NCI-H2081 treated with DMSO at 0.1 percent for 48 hours (cell line): ENCODE measurements around the gene CTNNA3.
A peak's percentile ranks its signal among the peaks of the same experiment; 100 is the strongest.

ENCODE experiments used
- DNase-seq: peaks from one replicate; lab custom pipeline; 2025; lab: John Stamatoyannopoulos, UW

Gene CTNNA3

DNA sequence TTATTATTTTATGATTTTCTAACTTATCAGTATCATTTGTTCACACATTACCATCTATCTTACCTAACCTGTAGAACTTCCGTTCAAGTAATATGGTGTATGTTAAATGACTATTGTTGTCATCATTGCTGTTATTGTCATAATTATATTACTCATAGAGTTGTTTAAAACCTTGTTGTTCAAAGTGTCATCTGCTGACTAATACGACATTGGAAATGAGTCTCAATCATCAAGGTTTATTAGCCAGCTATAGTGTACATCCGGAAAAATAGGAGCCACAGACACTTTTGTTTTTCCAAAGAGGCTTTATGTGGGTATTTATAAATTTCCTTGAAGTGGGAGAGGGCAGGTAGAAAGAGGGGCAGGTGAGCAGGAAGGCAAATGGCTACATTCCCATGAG, 1157.1 kb downstream of the CTNNA3 start:
- DNase-seq: no peak

GRCh38 chr10:66538371-66538770, 1157.6 kb downstream of the CTNNA3 start:
- no peak for DNase-seq

DNA sequence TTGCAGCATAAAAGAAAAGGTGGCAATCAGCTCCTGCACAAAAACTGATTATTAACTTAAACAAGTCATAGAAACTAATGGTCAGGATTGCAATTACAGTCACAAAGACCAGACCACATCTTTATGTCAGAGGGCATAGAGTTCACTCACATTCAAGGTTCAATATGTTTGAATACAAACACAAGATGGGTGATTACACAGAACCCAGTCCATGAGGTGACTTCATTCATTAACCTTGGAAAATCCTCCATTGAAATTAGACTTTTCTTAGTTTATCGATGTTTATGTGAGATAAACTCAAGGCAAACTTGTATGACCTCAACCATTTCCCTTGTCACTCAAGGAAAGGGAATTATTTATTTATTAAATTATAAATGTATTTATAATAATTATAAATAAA, 1158.8 kb downstream of the CTNNA3 start:
- DNase-seq: no peak

GRCh38 chr10:66535439-66535838, 1160.6 kb downstream of the CTNNA3 start:
- DNase-seq: peak; percentile 95

DNA sequence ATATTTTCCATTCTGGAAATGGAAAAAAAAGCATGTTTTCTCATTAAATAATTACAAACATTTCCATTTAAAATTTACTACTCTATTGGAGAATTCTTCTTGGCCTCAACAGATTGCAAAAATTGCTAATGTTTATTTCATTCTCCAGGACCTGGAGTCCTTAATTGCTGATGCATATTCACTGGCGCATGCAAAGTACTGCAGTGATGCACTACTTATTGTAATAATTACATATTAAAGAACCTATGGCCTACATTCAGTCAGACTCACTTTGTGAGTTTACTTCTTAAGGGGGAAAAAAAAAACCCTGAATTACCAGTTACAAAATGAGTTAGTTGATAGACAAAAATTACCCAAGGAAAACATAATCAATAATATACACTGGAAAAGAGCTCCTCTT, 1161.1 kb downstream of the CTNNA3 start:
- no peak for DNase-seq

DNA sequence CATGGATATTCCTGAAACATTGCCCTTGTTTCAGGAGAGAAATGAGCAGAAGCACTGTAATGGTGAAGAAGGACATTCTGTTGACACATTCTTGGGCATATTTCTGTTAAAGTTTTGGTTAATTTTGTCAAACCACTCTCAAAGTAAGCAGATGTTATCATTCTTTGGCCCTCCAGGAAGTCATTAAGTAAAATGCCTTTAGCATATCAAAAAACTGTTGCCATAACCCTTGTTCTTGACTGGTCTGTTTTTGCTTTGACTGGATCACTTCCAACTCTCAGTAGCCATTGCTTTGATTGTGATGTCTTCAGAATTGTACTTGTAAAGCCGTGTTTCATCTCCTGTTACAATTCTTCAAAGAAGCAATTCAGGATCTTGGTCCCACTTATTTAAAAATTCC, 1174.5 kb downstream of the CTNNA3 start:
- no peak for DNase-seq

GRCh38 chr10:66519616-66520015, 1176.4 kb downstream of the CTNNA3 start:
- DNase-seq: no peak

- DNase-seq: no peak
Measured at GRCh38 chr10:66514666-66515065, 1181.3 kb downstream of the CTNNA3 start.

DNA sequence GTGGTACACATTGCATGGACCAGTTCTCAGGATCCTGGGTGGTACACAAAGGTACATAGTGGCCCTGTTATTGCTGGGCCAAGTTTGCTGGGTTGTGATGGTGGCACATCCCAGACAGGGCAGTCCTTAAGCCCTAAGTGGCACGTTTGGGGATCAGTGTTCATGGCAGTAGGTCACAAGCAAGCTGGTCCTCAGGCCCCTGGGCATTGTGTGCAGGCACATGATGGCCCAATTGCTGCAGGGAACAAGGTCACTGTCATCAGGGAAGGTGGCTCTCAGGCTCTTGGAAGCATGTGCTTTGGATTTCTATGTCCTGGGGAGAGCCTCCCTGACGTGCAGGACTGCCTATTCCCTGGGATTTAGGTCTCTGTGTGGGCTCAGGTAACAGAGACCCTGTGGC, 1182.5 kb downstream of the CTNNA3 start:
- DNase-seq: no peak

DNA sequence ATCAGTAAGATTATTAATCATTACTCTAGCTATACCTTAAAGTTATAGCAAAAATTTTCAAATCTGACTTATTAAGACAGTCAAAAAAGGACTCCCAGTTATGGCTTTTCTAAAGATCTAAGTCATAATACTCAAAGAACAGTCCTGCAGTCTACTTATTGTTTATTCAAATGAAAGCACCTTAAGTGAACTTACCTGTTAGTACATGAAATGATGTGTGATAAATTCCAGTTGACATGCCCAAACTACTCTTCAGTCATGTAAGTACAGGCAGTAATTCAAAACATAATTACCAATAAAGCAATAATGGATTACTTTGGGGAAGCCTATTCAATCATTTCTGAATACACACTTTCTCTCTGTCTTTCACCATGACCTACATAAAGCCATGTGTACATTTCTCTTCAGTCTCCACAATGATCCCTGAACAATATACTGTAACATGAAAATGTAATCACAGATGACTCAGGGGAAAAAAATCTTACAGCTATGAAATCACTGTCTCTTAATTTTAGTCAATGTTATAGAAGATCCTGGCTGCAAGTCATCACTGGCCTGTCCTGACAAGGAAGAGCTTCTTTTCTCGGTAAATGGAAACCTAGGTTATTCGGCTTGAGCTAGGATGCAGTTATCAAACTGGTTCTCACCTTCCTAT, 1190.9 kb downstream of the CTNNA3 start:
- DNase-seq: no peak

DNA sequence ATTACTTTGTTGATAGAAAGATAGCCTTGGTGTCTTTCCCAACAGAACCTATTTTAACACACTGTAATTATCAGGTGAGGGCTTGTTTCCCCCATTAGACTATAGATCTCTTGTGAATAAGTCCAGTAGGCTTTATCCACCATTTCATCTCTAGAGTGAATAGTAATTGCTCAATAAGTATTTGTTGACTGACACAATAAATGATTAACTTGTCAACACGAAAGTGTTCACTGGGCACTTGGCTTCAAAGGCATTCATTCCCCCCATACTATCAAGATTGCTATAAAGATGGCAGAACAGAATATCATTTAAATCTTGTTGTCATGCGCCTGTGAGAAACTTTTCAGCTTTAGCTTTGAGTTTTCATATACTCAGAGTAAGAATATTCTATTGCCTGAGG, 1194.6 kb downstream of the CTNNA3 start:
- no peak for DNase-seq

DNA sequence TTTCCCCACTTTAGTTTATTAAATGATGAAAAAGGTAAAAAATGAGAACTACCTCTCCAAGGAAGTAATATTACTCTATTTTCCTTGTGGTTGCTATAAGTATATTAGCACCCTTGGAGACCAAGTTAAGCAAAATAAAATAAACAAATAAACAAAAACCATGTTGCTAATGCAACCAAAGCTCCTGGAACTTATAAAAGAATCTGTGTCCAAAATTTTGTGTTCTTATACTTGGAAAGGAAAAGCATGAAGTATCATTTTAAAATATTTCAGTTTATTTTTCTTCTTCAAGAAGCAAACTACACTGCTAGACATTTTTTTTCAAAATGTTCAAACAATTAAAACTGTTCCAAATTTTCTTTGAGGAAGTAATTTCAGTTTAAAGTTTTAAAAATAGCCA, 1212.0 kb downstream of the CTNNA3 start:
- no peak for DNase-seq

DNA sequence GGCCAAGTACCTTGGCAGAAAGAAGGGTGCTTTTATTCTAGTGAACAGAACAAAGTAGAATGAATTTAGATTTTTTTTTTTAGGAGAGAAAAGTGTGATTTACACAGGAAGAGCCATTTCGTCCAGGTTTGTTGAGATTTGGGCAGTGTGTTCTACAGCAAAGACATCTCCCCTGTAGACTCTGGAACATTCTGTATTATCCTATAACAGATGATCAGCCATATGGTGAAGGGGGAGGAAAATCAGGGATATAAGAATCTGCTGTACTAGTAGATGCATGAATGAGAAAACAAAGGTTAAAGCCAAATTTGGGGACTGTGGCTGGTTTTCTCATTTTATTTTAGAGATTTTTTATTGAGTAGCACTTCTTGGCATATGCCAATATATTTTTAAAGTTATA, 1223.8 kb downstream of the CTNNA3 start:
- DNase-seq: no peak

GRCh38 chr10:66467042-66467441, 1229.0 kb downstream of the CTNNA3 start:
- no peak for DNase-seq

DNA sequence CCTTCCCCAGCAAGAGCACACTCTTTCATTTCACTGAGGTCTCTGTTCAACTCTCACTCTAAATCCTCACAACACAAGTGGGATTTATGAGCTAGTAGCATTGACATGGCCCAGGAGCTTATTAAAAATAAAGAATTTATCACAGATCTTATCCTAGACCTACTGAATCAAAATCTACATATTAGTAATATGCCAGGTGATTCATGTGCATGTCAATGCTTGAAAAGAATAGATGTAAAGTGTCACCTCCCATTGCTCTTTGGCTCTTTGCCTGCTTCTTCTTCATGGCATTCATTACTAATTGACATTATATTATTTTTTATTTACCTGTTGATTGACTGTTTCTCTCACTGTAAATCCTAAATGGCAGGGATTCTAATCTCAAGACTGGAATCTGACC, 1229.4 kb downstream of the CTNNA3 start:
- DNase-seq: no peak

- no peak for DNase-seq
Measured at GRCh38 chr10:66463611-66464010, 1232.4 kb downstream of the CTNNA3 start.

GRCh38 chr10:66457629-66458028, 1238.4 kb downstream of the CTNNA3 start:
- DNase-seq: no peak

DNA sequence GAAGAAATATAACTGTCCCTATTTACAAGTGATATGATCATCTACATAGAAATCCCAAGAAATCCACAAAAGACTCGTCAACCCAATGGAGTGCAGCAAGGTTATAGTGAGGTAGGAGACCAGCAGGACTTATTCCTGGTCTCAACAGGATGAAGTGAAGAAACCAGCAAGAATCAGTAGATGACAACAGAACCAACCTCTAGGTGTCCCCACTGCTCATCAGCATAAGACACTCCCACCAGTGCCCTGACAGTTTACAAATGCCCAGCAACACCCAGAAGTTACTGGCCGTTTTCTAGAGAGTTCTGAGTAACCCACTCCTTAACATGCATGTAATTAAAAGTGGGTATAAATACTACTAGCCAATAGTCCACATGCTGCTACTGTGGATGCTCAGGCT, 1240.7 kb downstream of the CTNNA3 start:
- no peak for DNase-seq

DNA sequence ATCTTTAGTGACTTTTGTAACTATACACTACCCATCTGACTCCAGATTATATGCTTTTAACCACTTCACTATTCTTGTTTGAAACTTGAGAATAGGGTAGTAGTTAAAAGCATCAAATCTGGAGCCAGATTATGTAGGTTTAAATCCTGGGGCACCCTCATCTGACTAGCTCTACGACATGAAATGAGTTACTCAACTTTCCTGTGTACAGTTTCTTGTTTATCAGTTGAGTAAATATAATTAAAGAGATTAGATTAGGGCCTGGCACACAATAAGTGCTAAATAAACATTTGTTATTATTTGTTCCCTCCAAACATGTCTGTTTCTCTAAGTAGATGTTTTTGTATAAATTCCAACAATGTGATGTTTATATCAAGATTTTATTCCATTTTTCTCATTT, 1255.4 kb downstream of the CTNNA3 start:
- DNase-seq: no peak

DNA sequence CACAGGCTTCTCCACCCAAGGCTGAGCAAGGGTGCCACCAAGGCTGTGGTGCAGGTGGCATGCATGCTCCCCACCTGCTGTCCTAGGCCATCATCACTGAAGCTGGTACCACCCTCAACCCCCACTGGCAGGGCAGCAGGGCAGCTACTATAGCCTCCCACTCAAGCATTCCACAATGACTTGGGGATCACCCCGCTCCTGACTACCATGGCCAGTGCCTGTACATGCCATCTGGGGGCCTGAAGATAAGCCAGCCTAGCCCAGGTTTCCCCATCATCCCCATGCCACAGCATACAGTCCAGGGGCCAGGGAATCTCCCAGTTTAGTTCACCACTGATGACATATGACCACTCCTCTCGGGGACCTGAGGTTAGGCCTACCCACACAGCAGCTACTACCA, 1281.1 kb downstream of the CTNNA3 start:
- no peak for DNase-seq

DNA sequence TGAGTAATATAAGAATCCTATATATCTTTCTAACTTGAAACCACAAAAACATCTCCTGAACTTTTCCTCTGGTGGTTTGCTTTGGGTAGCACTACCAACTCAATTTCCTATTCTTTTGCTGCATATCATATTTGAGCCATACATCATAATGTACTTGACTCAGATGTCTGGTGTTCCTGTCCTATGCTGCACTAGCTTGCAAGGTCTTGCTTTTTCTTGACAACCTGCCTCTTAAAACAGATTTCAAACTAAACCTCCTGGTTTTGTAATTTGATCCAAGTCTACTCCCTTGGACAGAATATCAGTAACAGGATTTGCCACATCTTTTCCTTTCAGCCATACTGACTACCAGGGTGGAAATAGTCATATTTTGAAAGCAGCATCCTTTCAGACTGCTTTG, 1290.4 kb downstream of the CTNNA3 start:
- DNase-seq: no peak

GRCh38 chr10:66398669-66399068, 1297.3 kb downstream of the CTNNA3 start:
- DNase-seq: no peak

GRCh38 chr10:66394342-66395063, 1301.5 kb downstream of the CTNNA3 start:
- DNase-seq: no peak

DNA sequence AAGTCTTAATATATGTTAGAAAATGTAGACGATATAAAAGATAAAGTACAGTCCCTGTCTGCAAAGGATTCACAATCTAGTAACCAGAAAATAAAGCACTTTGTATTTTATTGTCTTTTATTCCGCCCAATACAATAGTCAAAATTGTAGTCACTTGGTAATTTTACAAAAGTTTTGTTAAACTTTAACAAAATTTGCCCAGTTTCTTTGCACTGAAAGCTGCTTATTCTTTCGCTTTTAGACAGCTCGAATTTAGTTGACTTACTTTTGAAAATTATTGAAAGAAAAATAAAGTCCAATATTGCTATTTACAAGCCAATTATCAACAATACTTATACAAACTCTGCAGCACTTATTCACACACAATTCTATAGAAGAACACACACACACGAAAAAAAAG, 1305.1 kb downstream of the CTNNA3 start:
- DNase-seq: no peak
